Measurements from ENCODE around the gene NOSIP.

- no peak for TF ChIP-seq CTCF (IDR thresholded peaks at IDR 0.05; ENCODE audit: low read depth, low read length)
- TF ChIP-seq MAX (IDR thresholded peaks at IDR 0.05; ENCODE audit: low read depth, low read length): no peak
- TF ChIP-seq POLR2A (IDR thresholded peaks at IDR 0.05; ENCODE audit: extremely low read depth, insufficient read length): no peak
- no peak for TF ChIP-seq MYC (IDR thresholded peaks at IDR 0.05; ENCODE audit: low read depth, low read length)
These were observed 41.0 kb downstream of the NOSIP start for GRCh38 chr19:49539192-49539952.
